CD14-positive monocyte (primary cell): ENCODE data around the gene PAN3. TPM values are rescaled to one million over a fixed set of nuclear protein-coding genes. Genes with fewer than 3 reads are reported as not detected.
A peak's percentile ranks its signal among the peaks of the same experiment; 100 is the strongest.

Experiments used
- DNase-seq, 3 donors: peaks; one replicate each; pipeline ENCODE4 v3.0.0-alpha.2; 2011 to 2022
- H2AFZ ChIP-seq: 2 replicates; pipeline ENCODE4 v1.6.0; 2012; ENCODE audit warnings: mild to moderate bottlenecking, low read depth, low read length, inconsistent platforms; ENCODE audit not compliant: insufficient read depth, poor library complexity, severe bottlenecking
- H3K27ac ChIP-seq, 2 donors: 1 replicate in 1 of 2; 2 replicates in 1 of 2; pipeline ENCODE4 v1.5.1; 2012 to 2013; ENCODE audit warnings: low read length in 2 of 2, control low read depth in 1 of 2, inconsistent platforms in 1 of 2, low read depth in 1 of 2, mild to moderate bottlenecking in 1 of 2
- H3K27me3 ChIP-seq, 2 donors: one replicate each; pipeline versions ENCODE4 v1.6.0 to v1.6.1; 2011 to 2013; ENCODE audit warnings: low read length in 2 of 2; ENCODE audit not compliant: control insufficient read depth in 2 of 2, insufficient read depth in 2 of 2
- H3K36me3 ChIP-seq, 2 donors: replicated peaks in 1 of 2; 1 replicate in 1 of 2; 2 replicates in 1 of 2; pipeline versions ENCODE4 v1.5.1 to v1.6.1; 2012 to 2013; ENCODE audit warnings: low read length in 2 of 2, control low read depth in 1 of 2, inconsistent platforms in 1 of 2, mild to moderate bottlenecking in 1 of 2; ENCODE audit not compliant: insufficient read depth in 2 of 2, control insufficient read depth in 1 of 2
- H3K4me1 ChIP-seq, 2 donors: 1 replicate in 1 of 2; 2 replicates in 1 of 2; pipeline versions ENCODE4 v1.5.1 to v1.6.1; 2012 to 2013; ENCODE audit warnings: low read length in 2 of 2, control low read depth in 1 of 2, inconsistent platforms in 1 of 2, mild to moderate bottlenecking in 1 of 2, moderate library complexity in 1 of 2; ENCODE audit not compliant: insufficient read depth in 2 of 2, control insufficient read depth in 1 of 2
- H3K4me2 ChIP-seq: replicated peaks from 2 replicates; pipeline ENCODE3; 2012; ENCODE audit warnings: low read length, moderate library complexity, mild to moderate bottlenecking; ENCODE audit not compliant: poor library complexity, severe bottlenecking; ENCODE audit errors: extremely low read depth
- H3K4me3 ChIP-seq, 3 experiments: fragments of 200-600 bp in 1 of 3; sonication (generic) in 1 of 3; replicated peaks in 1 of 3; 1 replicate in 2 of 3; 2 replicates in 1 of 3; pipeline ENCODE4 v1.5.1; 2011 to 2013; ENCODE audit warnings: low read length in 3 of 3, mild to moderate bottlenecking in 3 of 3, control low read depth in 2 of 3, low read depth in 2 of 3, inconsistent platforms in 1 of 3, moderate library complexity in 1 of 3
- H3K79me2 ChIP-seq: 2 replicates; pipeline ENCODE4 v1.6.0; 2012; ENCODE audit warnings: mild to moderate bottlenecking, control low read depth, inconsistent platforms, low read length, moderate library complexity; ENCODE audit not compliant: insufficient read depth
- H3K9ac ChIP-seq: 2 replicates; pipeline ENCODE4 v1.6.0; 2017; ENCODE audit warnings: low read length, mild to moderate bottlenecking; ENCODE audit not compliant: insufficient read depth, poor library complexity, severe bottlenecking
- H3K9me3 ChIP-seq, 2 donors: replicated peaks in 1 of 2; 1 replicate in 1 of 2; 2 replicates in 1 of 2; pipeline versions ENCODE4 v1.5.1 to v1.6.1; 2012 to 2013; ENCODE audit warnings: low read length in 2 of 2, control low read depth in 1 of 2; ENCODE audit not compliant: control insufficient read depth in 1 of 2, insufficient read depth in 1 of 2
- H4K20me1 ChIP-seq: 2 replicates; pipeline ENCODE4 v1.6.0; 2012; ENCODE audit warnings: mild to moderate bottlenecking, low read length, control low read depth, moderate library complexity; ENCODE audit not compliant: insufficient read depth
- H3K27ac Mint-ChIP-seq, 7 donors: one replicate each; pipeline ENCODE4 v1.8.0; 2020; ENCODE audit warnings: mild to moderate bottlenecking in 7 of 7, mixed read lengths in 7 of 7, moderate library complexity in 6 of 7, inconsistent platforms in 2 of 7
- H3K27me3 Mint-ChIP-seq, 3 donors: one replicate each; pipeline ENCODE4 v1.8.0; 2021 to 2022; ENCODE audit warnings: low read depth in 3 of 3, mild to moderate bottlenecking in 3 of 3, mixed read lengths in 3 of 3, moderate library complexity in 3 of 3, inconsistent platforms in 1 of 3
- H3K36me3 Mint-ChIP-seq, 2 donors: one replicate each; pipeline ENCODE4 v1.8.0; 2020; ENCODE audit warnings: mixed read lengths in 2 of 2, inconsistent platforms in 1 of 2, mild to moderate bottlenecking in 1 of 2
- H3K4me1 Mint-ChIP-seq: one replicate; pipeline ENCODE4 v1.8.0; 2020; ENCODE audit warnings: mild to moderate bottlenecking, mixed read lengths
- H3K4me3 Mint-ChIP-seq, 2 donors: one replicate each; pipeline ENCODE4 v1.8.0; 2020; ENCODE audit warnings: mild to moderate bottlenecking in 2 of 2, mixed read lengths in 2 of 2, moderate library complexity in 1 of 2
- H3K9me3 Mint-ChIP-seq, 7 donors: one replicate each; pipeline ENCODE4 v1.8.0; 2020 to 2022; ENCODE audit warnings: mixed read lengths in 7 of 7, mild to moderate bottlenecking in 6 of 7, moderate library complexity in 6 of 7, inconsistent platforms in 2 of 7
- CTCF ChIP-seq: fragments of 200-600 bp; IDR thresholded peaks from one replicate; pipeline ENCODE4 v1.8.0; 2022; ENCODE audit warnings: antibody characterized with exemption, mild to moderate bottlenecking
- WGBS: methylation state at CpG from one replicate; pipeline ENCODE4 v1.1.5; 2013; ENCODE audit warnings: missing lambda C conversion rate; ENCODE audit not compliant: insufficient coverage; 5-methylcytosine and 5-hydroxymethylcytosine counted together
- intact Hi-C, 2 donors: fragments of 100-400 bp; cut with micrococcal nuclease; formaldehyde crosslinking; loops; one replicate each; pipeline versions ENCODE4 v1.15.0 to v1.15.1; 2023
- polyA plus RNA-seq, 3 donors: library from polyadenylated mRNA; depleted of rRNA in 1 of 3; unstranded in 2 of 3; stranded (reverse) in 1 of 3; fragments of 300-500 nt in 2 of 3; fragments of >200 nt in 1 of 3; fragmentation: Illumina TruSeq in 2 of 3; gene quantifications; 1 replicate in 2 of 3; 2 replicates in 1 of 3; pipeline ENCODE4 v1.2.3, GENCODE V29; 2012 to 2021

PAN3 gene
- polyA plus RNA-seq, 3 donors = 3.0 to 27.9 (median 3.2) TPM

- intact Hi-C loops = loop anchor here in 1 of 2 donors (10.0 kb wide), 1 partner anchor 97 kb away; no protein-coding TSS in a partner anchor
Measured at GRCh38 chr13:28131646-28132045, 6.7 kb upstream of the PAN3 start.

GRCh38 chr13:28136916-28137315 is 1.4 kb upstream of the PAN3 start:
- peak overlapping the region; percentile 69 to 91 (median 86) for H3K4me3 ChIP-seq
- Mint-ChIP-seq H3K4me1 (peaks cover 38% of the 10 kb centered on the region), H3K36me3 (peaks cover 0 to 3% of the 10 kb centered on the region in 2 donors), H3K4me3 (peak overlapping the region; percentile 86 to 94), H3K27me3 (peaks cover 0 to 1% (median 0%) of the 10 kb centered on the region in 3 donors), H3K9me3 (no peaks in the 10 kb centered on the region), H3K27ac (peak overlapping the region in 5 of 7 donors; percentile 95 to 99 (median 98))
- no peak for TF ChIP-seq CTCF
- peak in 1 of 3 donors; percentile 8 for DNase-seq
- H2AFZ ChIP-seq = peak overlapping the region; percentile 69
- H3K27ac ChIP-seq = peak overlapping the region in 1 of 2 donors; percentile 93
- 14% methylated on average over 2 of the region's 7 CpGs for WGBS
- H4K20me1 ChIP-seq = peaks cover 28% of the 10 kb centered on the region
- H3K9ac ChIP-seq = peak overlapping the region; percentile 99
- no peaks in the 10 kb centered on the region for H3K9me3 ChIP-seq
- peaks cover 30 to 35% of the 10 kb centered on the region in 2 donors for H3K4me1 ChIP-seq
- no peaks in the 10 kb centered on the region for H3K27me3 ChIP-seq
- H3K79me2 ChIP-seq = peaks cover 59% of the 10 kb centered on the region
- no peaks in the 10 kb centered on the region for H3K36me3 ChIP-seq
- peak overlapping the region; percentile 81 for H3K4me2 ChIP-seq
- intact Hi-C loops = loop anchor here (5.0 to 10.0 kb wide), 2 partner anchors 90 to 102 kb away; no protein-coding TSS in a partner anchor

More at GRCh38 chr13:28131646-28132045, 6.7 kb upstream of the PAN3 start:
- no peak overlapping the region for H3K4me3 ChIP-seq
- H3K27me3 ChIP-seq = no peaks in the 10 kb centered on the region
- H3K4me2 ChIP-seq = no peak overlapping the region
- 98% methylated on average over 6 of the region's 11 CpGs for WGBS
- H3K27me3 Mint-ChIP-seq = peaks cover 0 to 2% (median 1%) of the 10 kb centered on the region in 3 donors
- no peak overlapping the region for H2AFZ ChIP-seq
- no peak overlapping the region for H3K27ac ChIP-seq
- H3K4me3 Mint-ChIP-seq = no peak overlapping the region
- no peak for TF ChIP-seq CTCF
- peaks cover under 1 to 2% of the 10 kb centered on the region in 2 donors for H3K4me1 ChIP-seq
- H3K79me2 ChIP-seq = peaks cover 8% of the 10 kb centered on the region
- H3K27ac Mint-ChIP-seq = no peak overlapping the region
- no peaks in the 10 kb centered on the region for H3K36me3 Mint-ChIP-seq
- H3K4me1 Mint-ChIP-seq = peaks cover 9% of the 10 kb centered on the region
- peaks cover 0 to 3% (median 0%) of the 10 kb centered on the region in 7 donors for H3K9me3 Mint-ChIP-seq
- no peaks in the 10 kb centered on the region for H3K36me3 ChIP-seq
- H4K20me1 ChIP-seq = no peaks in the 10 kb centered on the region
- no peaks in the 10 kb centered on the region for H3K9me3 ChIP-seq
- no peak overlapping the region for H3K9ac ChIP-seq
- DNase-seq = no peak
